Measurements from ENCODE around the gene TLE5. TPM values are rescaled to one million over a fixed set of nuclear protein-coding genes. Genes with fewer than 3 reads are reported as not detected.
A peak's percentile ranks its signal among the peaks of the same experiment; 100 is the strongest.

Gene TLE5
- total and polyA plus RNA-seq, 9 of the 15 experiments (the other 6 are each of a cell fraction or from before 2014, with no cell fraction given) = 2.0 to 347 (median 235) TPM

DNA sequence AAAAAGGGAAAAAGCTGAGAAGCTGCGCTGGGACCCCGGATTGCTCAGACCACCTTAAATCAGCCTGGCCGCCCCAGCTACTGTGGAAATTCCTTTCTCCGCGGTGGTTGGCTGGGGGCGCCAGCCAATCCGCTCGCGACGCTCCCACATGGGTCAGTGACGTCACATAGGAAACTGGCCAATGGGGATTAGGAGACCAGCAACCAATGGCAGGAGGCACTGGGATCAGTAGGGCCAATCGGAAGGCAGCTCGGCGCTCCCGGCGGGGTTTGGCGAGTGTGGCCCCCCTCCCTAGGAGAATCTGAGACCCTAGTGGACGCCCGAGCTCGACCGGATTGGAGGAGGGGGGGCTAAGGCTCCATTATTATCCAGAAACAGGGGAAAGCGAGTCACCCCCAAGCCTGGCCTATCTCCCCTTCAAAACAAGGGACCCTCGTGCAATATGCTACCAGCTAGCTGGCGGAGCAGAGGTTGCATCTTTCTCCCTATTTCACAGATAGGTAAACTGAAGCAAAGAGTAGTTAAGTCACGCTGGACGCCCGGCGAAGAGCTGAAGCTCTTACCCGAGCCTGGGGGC, 26.7 kb downstream of the TLE5 start (continued):
- TF ChIP-seq ATF2 (CRISPR knock-in tag; IDR thresholded peaks at IDR 0.05) (no peak), ZNF830 (CRISPR knock-in tag; IDR thresholded peaks at IDR 0.05) (0 out of 2 replicates have a peak, but pooled peaks have one; percentile 82), TAF7 (tag; IDR thresholded peaks at IDR 0.05) (0 out of 2 replicates have a peak, but pooled peaks have one; percentile 27), SETDB1 (IDR thresholded peaks at IDR 0.05; ENCODE audit: low read length) (no peak), DACH1 (IDR thresholded peaks at IDR 0.05; ENCODE audit: partially characterized antibody) (peak; percentile 1), ZNF766 (CRISPR knock-in tag; conservative IDR thresholded peaks at IDR 0.05) (peak; percentile 8; the same call in 1 of the 2 replicates), MYNN (IDR thresholded peaks at IDR 0.05) (peak; percentile 91), MYNN (CRISPR knock-in tag; IDR thresholded peaks at IDR 0.05) (no peak; the same call in 1 of the 2 replicates), ZMIZ1 (IDR thresholded peaks at IDR 0.05; ENCODE audit: low read depth in 2 of 2, low read length in 2 of 2) (0 out of 4 replicates have a peak, but pooled peaks of 1 of the 2 experiments have one; percentile 7), PML (IDR thresholded peaks at IDR 0.05; ENCODE audit: low read length) (0 out of 2 replicates have a peak, but pooled peaks have one; percentile 42), CREB3 (tag; conservative IDR thresholded peaks at IDR 0.05; ENCODE audit: low read depth) (0 out of 2 replicates have a peak, but pooled peaks have one; percentile 57), POLR2AphosphoS5 (IDR thresholded peaks at IDR 0.05; ENCODE audit: control insufficient read depth, insufficient read depth, low read depth, low read length) (peak; percentile 46; the same call in 1 of the 2 replicates), NEUROD1 (IDR thresholded peaks at IDR 0.05; ENCODE audit: borderline replicate concordance, low read depth, low read length, partially characterized antibody) (peak; percentile 77)
- TF ChIP-seq, protein P1, sequence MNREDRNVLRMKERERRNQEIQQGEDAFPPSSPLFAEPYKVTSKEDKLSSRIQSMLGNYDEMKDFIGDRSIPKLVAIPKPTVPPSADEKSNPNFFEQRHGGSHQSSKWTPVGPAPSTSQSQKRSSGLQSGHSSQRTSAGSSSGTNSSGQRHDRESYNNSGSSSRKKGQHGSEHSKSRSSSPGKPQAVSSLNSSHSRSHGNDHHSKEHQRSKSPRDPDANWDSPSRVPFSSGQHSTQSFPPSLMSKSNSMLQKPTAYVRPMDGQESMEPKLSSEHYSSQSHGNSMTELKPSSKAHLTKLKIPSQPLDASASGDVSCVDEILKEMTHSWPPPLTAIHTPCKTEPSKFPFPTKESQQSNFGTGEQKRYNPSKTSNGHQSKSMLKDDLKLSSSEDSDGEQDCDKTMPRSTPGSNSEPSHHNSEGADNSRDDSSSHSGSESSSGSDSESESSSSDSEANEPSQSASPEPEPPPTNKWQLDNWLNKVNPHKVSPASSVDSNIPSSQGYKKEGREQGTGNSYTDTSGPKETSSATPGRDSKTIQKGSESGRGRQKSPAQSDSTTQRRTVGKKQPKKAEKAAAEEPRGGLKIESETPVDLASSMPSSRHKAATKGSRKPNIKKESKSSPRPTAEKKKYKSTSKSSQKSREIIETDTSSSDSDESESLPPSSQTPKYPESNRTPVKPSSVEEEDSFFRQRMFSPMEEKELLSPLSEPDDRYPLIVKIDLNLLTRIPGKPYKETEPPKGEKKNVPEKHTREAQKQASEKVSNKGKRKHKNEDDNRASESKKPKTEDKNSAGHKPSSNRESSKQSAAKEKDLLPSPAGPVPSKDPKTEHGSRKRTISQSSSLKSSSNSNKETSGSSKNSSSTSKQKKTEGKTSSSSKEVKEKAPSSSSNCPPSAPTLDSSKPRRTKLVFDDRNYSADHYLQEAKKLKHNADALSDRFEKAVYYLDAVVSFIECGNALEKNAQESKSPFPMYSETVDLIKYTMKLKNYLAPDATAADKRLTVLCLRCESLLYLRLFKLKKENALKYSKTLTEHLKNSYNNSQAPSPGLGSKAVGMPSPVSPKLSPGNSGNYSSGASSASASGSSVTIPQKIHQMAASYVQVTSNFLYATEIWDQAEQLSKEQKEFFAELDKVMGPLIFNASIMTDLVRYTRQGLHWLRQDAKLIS (CRISPR knock-in tag; IDR thresholded peaks at IDR 0.05) = peak; percentile 60; the same call in 1 of the 2 replicates

All from K562 (cell line).